Progenitor cell of endocrine pancreas (in vitro differentiated cells): Measurements from ENCODE around the gene NDUFS3. TPM values are rescaled to one million over a fixed set of nuclear protein-coding genes. Genes with fewer than 3 reads are reported as not detected.

ENCODE experiments used
- DNase-seq: peaks from one replicate; pipeline ENCODE4 v3.0.0; 2021; ENCODE audit warnings: low spot score; ENCODE audit not compliant: unreplicated experiment
- H3K27ac Mint-ChIP-seq: 2 replicates; pipeline ENCODE4 v1.8.0; 2021; ENCODE audit warnings: mild to moderate bottlenecking, moderate library complexity, mixed read lengths
- H3K27me3 Mint-ChIP-seq: 2 replicates; pipeline ENCODE4 v1.8.0; 2021; ENCODE audit warnings: mixed read lengths
- H3K36me3 Mint-ChIP-seq: 2 replicates; pipeline ENCODE4 v1.8.0; 2022; ENCODE audit warnings: mixed read lengths; ENCODE audit not compliant: insufficient read depth
- H3K4me1 Mint-ChIP-seq: 2 replicates; pipeline ENCODE4 v1.8.0; 2021; ENCODE audit warnings: low read depth, mixed read lengths
- H3K4me3 Mint-ChIP-seq: 2 replicates; pipeline ENCODE4 v1.8.0; 2021; ENCODE audit warnings: low read depth, mild to moderate bottlenecking, moderate library complexity, mixed read lengths
- H3K9me3 Mint-ChIP-seq: 2 replicates; pipeline ENCODE4 v1.8.0; 2021; ENCODE audit warnings: low read depth, mixed read lengths
- CTCF ChIP-seq: fragments of 200-600 bp; sonication (generic); IDR thresholded peaks from one replicate; pipeline ENCODE4 v1.5.0; 2021; ENCODE audit warnings: antibody characterized with exemption, mild to moderate bottlenecking; ENCODE audit not compliant: unreplicated experiment
- total RNA-seq: library from RNA; stranded (reverse); gene quantifications from 2 replicates; pipeline ENCODE4 v1.2.1, GENCODE V29; 2021

The NDUFS3 gene
- total RNA-seq, 1 donor from 2014 or later: 102 TPM

- Mint-ChIP-seq H3K9me3 (no peaks in the 10 kb centered on the region), H3K36me3 (no peaks in the 10 kb centered on the region), H3K27ac (no peak overlapping the region), H3K4me3 (no peak overlapping the region), H3K27me3 (no peaks in the 10 kb centered on the region), H3K4me1 (peaks cover 9% of the 10 kb centered on the region)
- no peak for TF ChIP-seq CTCF
- no peak for DNase-seq
Measured at GRCh38 chr11:47603295-47603694, 24.4 kb downstream of the NDUFS3 start.

- Mint-ChIP-seq H3K27ac (no peak overlapping the region), H3K9me3 (no peaks in the 10 kb centered on the region), H3K36me3 (no peaks in the 10 kb centered on the region), H3K27me3 (no peaks in the 10 kb centered on the region), H3K4me3 (no peak overlapping the region), H3K4me1 (peaks cover 9% of the 10 kb centered on the region)
- TF ChIP-seq CTCF: no peak
- DNase-seq: no peak
Measured at GRCh38 chr11:47605921-47606320, 27.0 kb downstream of the NDUFS3 start.

DNA sequence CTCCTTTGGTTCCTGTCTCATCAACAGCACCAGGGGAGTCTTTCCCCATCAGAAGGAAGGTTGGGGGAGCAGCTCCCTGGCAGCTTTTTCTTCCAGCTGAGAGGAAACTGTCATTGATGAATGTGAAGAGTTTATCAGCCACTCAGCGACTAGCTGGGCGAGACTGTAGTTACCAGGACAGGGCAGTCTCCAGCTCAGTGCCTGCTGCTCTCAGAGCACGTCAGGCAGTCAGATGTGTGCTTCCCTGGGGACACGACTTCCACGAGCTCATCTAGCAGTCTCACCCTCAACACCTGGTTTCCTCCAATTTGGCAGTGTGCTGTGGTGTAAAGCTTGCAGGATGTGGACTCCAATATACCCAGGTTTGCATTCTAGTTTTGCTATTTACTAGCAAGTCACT lies 27.9 kb downstream of the NDUFS3 start:
- H3K4me3 Mint-ChIP-seq: no peak overlapping the region

DNA sequence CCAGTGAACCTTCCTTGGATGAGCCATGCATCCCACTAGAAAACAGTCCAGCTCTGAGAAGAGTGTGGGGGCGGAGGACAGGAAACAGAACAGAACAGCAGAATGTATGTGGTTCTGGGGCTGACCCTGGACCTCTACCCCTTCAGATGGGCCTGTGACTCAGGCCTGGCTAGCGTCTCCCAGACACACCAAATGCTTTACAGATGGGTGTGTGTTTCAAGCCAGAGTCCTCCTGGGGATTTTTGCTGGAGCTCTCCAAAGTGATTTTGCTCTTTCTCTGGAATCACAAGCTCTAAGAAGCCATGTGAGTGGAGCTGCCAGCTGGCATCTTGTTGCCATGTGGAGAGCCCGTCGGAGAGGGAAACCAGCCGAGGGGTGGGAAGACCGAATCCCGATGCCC lies 28.5 kb downstream of the NDUFS3 start:
- Mint-ChIP-seq H3K36me3 (no peaks in the 10 kb centered on the region), H3K27ac (no peak overlapping the region), H3K27me3 (no peaks in the 10 kb centered on the region), H3K9me3 (no peaks in the 10 kb centered on the region), H3K4me3 (no peak overlapping the region), H3K4me1 (peaks cover 9% of the 10 kb centered on the region)
- TF ChIP-seq CTCF: no peak
- no peak for DNase-seq

More for the DNA sequence above, 27.9 kb downstream of the NDUFS3 start:
- H3K36me3 Mint-ChIP-seq: no peaks in the 10 kb centered on the region
- no peak for DNase-seq
- H3K9me3 Mint-ChIP-seq: no peaks in the 10 kb centered on the region
- H3K27me3 Mint-ChIP-seq: no peaks in the 10 kb centered on the region
- H3K4me1 Mint-ChIP-seq: peaks cover 9% of the 10 kb centered on the region
- no peak for TF ChIP-seq CTCF
- no peak overlapping the region for H3K27ac Mint-ChIP-seq

- Mint-ChIP-seq H3K27me3 (no peaks in the 10 kb centered on the region), H3K4me3 (no peak overlapping the region), H3K4me1 (peaks cover 9% of the 10 kb centered on the region), H3K36me3 (no peaks in the 10 kb centered on the region), H3K27ac (no peak overlapping the region), H3K9me3 (no peaks in the 10 kb centered on the region)
- DNase-seq: no peak
- no peak for TF ChIP-seq CTCF
Measured at GRCh38 chr11:47609675-47610074, 30.8 kb downstream of the NDUFS3 start.
